ENCODE measurements around the gene MAP3K20.

MAP3K20 gene

DNA sequence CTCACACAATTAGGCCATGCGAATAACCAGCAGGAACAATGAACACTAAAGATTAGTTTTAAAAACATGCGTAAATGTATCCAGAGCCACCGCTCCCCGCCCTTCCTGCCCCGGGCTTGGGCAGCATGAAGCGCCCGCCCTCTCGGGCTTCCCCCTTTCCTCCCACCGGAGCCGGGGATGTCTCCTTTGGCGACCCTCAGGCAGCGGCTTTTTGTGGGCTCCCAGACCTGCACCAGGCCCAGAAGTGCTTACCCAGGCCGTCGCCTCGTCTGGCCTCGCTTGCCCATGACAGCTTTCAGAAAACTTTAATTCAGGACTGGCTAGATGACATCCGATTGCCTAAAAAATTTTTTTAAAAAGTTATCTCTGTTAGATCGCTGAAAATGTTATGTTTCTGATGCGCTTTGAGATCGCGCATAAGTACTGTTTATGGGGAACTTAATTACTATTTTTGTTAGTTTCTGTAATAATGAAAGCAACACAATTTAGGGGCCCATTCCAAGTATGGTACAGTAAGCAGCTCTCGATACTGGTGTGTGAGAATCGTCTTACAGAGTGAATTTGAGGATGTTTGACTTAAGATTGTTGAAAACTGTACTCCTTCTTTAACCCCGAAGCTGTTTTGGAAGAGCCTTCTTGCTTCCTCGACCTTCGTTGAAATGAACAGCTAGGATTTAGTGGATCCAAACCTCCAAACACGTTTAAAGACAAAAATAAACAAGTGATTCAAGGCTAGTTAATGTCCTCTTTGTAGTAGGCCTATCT, 1.1 kb downstream of the MAP3K20 start:
- DNase-seq = peak; percentile 57
- H3K27ac ChIP-seq (ENCODE audit: low read length) = peak overlapping the region; percentile 76
- TF ChIP-seq, protein P1, sequence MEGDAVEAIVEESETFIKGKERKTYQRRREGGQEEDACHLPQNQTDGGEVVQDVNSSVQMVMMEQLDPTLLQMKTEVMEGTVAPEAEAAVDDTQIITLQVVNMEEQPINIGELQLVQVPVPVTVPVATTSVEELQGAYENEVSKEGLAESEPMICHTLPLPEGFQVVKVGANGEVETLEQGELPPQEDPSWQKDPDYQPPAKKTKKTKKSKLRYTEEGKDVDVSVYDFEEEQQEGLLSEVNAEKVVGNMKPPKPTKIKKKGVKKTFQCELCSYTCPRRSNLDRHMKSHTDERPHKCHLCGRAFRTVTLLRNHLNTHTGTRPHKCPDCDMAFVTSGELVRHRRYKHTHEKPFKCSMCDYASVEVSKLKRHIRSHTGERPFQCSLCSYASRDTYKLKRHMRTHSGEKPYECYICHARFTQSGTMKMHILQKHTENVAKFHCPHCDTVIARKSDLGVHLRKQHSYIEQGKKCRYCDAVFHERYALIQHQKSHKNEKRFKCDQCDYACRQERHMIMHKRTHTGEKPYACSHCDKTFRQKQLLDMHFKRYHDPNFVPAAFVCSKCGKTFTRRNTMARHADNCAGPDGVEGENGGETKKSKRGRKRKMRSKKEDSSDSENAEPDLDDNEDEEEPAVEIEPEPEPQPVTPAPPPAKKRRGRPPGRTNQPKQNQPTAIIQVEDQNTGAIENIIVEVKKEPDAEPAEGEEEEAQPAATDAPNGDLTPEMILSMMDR (IDR thresholded peaks at IDR 0.05; ENCODE audit: borderline replicate concordance, extremely low read depth, low read length, poor library complexity, severe bottlenecking) = no peak
- no peak for TF ChIP-seq EZH2 (IDR thresholded peaks at IDR 0.05; ENCODE audit: borderline replicate concordance, low read depth, low read length, severe bottlenecking)
- peak overlapping the region; percentile 89 for H2AFZ ChIP-seq (ENCODE audit: low read depth, low read length)
- H3K4me1 ChIP-seq (ENCODE audit: insufficient read depth, low read length) = peaks cover 27% of the 10 kb centered on the region
- H3K9ac ChIP-seq (ENCODE audit: low read depth, low read length) = peak overlapping the region; percentile 83
- no peaks in the 10 kb centered on the region for H3K9me3 ChIP-seq (ENCODE audit: insufficient read depth, low read length, severe bottlenecking)
- H3K27me3 ChIP-seq (ENCODE audit: insufficient read depth, low read length, poor library complexity) = no peaks in the 10 kb centered on the region
- H4K20me1 ChIP-seq (ENCODE audit: insufficient read depth, low read length) = peaks cover 22% of the 10 kb centered on the region; the same call in 1 of the 2 replicates
- peak overlapping the region; percentile 84 for H3K4me2 ChIP-seq (ENCODE audit: insufficient read depth, low read length)
- H3K36me3 ChIP-seq (ENCODE audit: insufficient read depth, low read length) = no peaks in the 10 kb centered on the region
- peak overlapping the region; percentile 64 to 72 for H3K4me3 ChIP-seq (ENCODE audit: low read depth in 1 of 2, low read length in 2 of 2)
- peak; percentile 59 for ATAC-seq (ENCODE audit: insufficient read depth, low read depth)
- H3K79me2 ChIP-seq (ENCODE audit: insufficient read depth, low read length) = peaks cover 54% of the 10 kb centered on the region

DNA sequence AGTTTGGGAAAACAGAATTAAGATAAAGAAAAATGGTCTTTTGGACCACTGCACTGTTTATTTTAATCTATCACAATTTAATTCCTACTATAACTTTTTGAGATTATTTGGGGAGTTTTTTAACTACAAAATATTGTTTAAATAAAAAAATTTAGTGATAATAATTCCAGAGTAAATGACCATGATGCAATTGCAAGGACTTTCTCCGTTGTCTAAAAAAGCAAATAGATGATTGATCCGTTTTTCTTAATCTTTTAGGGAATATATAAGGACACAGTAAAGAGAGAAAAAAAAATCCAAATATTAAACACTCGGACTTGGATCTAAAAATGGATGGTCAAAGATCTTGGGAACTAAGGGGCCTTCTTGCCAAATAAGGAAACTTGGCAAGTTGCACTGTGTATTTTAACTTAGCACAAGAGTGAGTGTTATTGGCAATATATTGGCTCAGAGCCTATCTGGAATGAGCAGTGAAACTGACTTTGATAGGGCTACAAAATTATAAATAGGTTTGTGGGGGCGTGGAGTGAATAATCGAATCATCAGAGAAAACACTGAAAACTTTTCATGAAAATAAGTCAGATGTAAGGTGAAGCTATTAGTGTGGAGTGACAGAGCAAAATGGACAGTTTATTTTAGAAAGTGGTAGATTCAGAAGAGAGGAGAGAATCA, 2.0 kb downstream of the MAP3K20 start:
- Histone ChIP-seq H2AFZ (ENCODE audit: low read depth, low read length) (no peak overlapping the region), H3K4me2 (ENCODE audit: insufficient read depth, low read length) (peak overlapping the region; percentile 84), H3K27me3 (ENCODE audit: insufficient read depth, low read length, poor library complexity) (no peaks in the 10 kb centered on the region), H3K79me2 (ENCODE audit: insufficient read depth, low read length) (peaks cover 63% of the 10 kb centered on the region), H3K27ac (ENCODE audit: low read length) (no peak overlapping the region), H3K4me3 (ENCODE audit: low read depth in 1 of 2, low read length in 2 of 2) (peak overlapping the region in 1 of 2 experiments; percentile 72; a peak in 1 of 4 replicates), H3K9me3 (ENCODE audit: insufficient read depth, low read length, severe bottlenecking) (no peaks in the 10 kb centered on the region), H3K36me3 (ENCODE audit: insufficient read depth, low read length) (no peaks in the 10 kb centered on the region), H3K4me1 (ENCODE audit: insufficient read depth, low read length) (peaks cover 27% of the 10 kb centered on the region), H4K20me1 (ENCODE audit: insufficient read depth, low read length) (peaks cover 31% of the 10 kb centered on the region; the same call in 1 of the 2 replicates), H3K9ac (ENCODE audit: low read depth, low read length) (no peak overlapping the region; the same call in 1 of the 2 replicates)
- DNase-seq (no peak), ATAC-seq (ENCODE audit: insufficient read depth, low read depth) (no peak)
- TF ChIP-seq, protein P1 (IDR thresholded peaks at IDR 0.05; ENCODE audit: borderline replicate concordance, extremely low read depth, low read length, poor library complexity, severe bottlenecking) = no peak
- TF ChIP-seq EZH2 (IDR thresholded peaks at IDR 0.05; ENCODE audit: borderline replicate concordance, low read depth, low read length, severe bottlenecking) = no peak

DNA sequence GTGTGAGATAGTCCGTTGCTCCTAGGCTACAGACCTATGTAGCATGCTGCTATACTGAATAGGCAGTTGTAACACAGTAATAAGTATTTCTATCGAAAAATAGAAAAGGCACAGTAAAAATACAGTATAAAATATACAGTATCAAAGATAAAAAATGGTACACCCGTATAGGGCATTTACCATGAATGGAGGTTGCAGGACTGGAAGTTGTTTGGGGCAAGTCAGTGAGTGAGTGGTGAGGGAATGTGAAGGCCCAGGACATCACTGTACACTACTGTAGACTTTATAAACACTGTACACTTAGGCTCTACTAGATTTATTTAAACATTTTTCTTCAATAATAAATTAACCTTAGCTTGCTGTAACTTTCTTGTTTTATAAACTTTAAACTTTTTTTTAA, 3.5 kb downstream of the MAP3K20 start:
- peaks cover 27% of the 10 kb centered on the region for H3K4me1 ChIP-seq (ENCODE audit: insufficient read depth, low read length)
- H4K20me1 ChIP-seq (ENCODE audit: insufficient read depth, low read length) = peaks cover 32% of the 10 kb centered on the region; the same call in 1 of the 2 replicates
- H3K9me3 ChIP-seq (ENCODE audit: insufficient read depth, low read length, severe bottlenecking) = no peaks in the 10 kb centered on the region
- no peaks in the 10 kb centered on the region for H3K36me3 ChIP-seq (ENCODE audit: insufficient read depth, low read length)
- no peak for DNase-seq
- peaks cover 73% of the 10 kb centered on the region for H3K79me2 ChIP-seq (ENCODE audit: insufficient read depth, low read length)
- no peak overlapping the region for H3K27ac ChIP-seq (ENCODE audit: low read length)
- H3K4me2 ChIP-seq (ENCODE audit: insufficient read depth, low read length) = peak overlapping the region; percentile 3; the same call in 1 of the 2 replicates
- H3K27me3 ChIP-seq (ENCODE audit: insufficient read depth, low read length, poor library complexity) = no peaks in the 10 kb centered on the region
- no peak overlapping the region for H3K9ac ChIP-seq (ENCODE audit: low read depth, low read length)
- no peak overlapping the region for H3K4me3 ChIP-seq (ENCODE audit: low read depth in 1 of 2, low read length in 2 of 2)
- no peak for ATAC-seq (ENCODE audit: insufficient read depth, low read depth)
- TF ChIP-seq, protein P1 (IDR thresholded peaks at IDR 0.05; ENCODE audit: borderline replicate concordance, extremely low read depth, low read length, poor library complexity, severe bottlenecking) = no peak
- TF ChIP-seq EZH2 (IDR thresholded peaks at IDR 0.05; ENCODE audit: borderline replicate concordance, low read depth, low read length, severe bottlenecking) = no peak
- H2AFZ ChIP-seq (ENCODE audit: low read depth, low read length) = no peak overlapping the region

Data from DND-41 (cell line).